IPS-18c (cell line): Measurements from ENCODE around the gene PTPRT.

Experiments
- H3K4me3 ChIP-seq: 2 replicates; pipeline ENCODE4 v1.7.0; 2013; ENCODE audit warnings: low read depth, mild to moderate bottlenecking, low read length, moderate library complexity; ENCODE audit not compliant: insufficient read depth
- H3K9me3 ChIP-seq: one replicate; pipeline ENCODE4 v1.6.1; 2013; ENCODE audit warnings: mild to moderate bottlenecking, low read length, moderate library complexity; ENCODE audit not compliant: control insufficient read depth, insufficient read depth

The PTPRT gene

DNA sequence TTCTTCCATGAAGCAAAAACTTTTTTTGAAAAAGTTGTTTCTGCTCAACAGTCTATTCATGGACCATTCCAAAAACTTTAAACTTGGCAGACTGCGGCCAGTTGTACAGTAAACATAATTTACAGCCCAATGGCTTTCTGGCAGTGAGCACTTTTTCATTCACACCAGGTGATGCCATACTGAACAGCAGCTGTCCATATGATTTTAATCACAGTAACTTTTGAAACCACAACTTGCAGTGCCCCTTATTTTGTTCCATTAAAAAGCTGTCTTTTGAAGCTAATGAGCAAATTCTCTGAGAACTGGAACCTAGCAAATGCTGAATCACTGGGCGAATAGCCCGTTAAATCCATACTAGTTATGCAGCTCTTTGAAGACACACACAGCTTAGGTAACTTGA lies 576.6 kb downstream of the PTPRT start:
- no peaks in the 10 kb centered on the region for H3K9me3 ChIP-seq
- H3K4me3 ChIP-seq, result no peak overlapping the region

DNA sequence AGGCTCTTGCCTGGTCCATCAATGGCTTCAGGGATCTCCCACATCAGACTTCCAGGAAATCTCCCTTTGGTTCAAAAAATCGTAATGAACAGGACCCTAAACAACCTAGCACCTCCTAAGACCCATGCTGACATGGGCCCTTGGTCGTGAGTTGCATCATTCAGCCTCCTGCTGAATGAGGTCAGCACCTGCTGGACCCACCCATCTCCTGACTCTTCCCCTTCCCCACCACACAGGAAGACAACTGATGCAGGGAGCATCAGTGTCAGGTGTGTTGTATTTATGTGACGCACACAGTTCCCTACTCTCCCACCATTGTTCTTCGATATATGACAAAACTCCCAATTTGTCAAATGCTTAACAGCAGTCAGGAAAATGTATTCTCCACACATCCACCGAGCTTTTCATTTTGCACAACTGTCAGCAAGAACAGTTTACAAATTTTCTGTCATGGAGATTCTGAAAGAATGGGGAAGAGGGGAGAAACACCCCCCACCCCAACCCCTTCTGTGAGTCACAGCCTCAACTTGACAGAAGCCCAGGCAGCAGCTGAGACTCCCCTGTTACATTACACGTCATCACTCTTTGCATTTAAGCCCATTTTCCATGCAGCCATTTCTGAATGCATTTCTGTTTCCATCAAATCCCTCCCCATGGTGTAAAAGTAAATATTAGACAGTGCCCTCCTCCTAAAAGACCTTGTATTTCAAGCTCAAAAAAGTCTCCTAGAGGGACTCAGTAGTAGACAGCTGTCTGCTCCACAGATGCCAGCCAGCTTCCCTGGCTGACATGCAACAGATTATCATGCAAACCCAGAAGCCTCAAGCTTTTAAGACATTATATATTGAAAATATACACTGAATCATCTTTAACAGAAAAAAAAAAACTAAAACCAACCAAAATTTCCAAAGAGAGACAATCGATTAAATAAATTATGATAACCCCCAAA lies 577.5 kb downstream of the PTPRT start:
- Histone ChIP-seq H3K4me3 (no peak overlapping the region), H3K9me3 (no peaks in the 10 kb centered on the region)

DNA sequence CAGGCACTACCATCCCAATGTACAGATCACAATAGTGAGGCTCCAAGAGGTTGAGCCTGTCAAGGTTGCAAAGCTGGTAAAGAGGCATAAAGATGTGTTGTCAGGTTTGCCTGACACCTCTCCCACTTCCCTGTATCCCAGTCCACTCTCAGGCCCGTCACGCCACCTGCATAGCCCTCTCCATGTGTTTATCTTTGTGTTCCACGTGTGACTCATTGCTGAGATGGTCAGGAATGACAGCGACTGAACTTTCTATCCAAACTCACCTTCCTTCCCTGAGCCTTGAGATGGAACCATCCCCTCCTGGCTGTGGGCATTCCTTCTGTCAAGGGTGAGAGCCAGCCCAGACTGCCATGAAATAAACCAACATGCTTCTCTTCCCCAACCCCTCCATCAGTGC lies 578.3 kb downstream of the PTPRT start:
- Histone ChIP-seq H3K9me3 (no peaks in the 10 kb centered on the region), H3K4me3 (no peak overlapping the region)

DNA sequence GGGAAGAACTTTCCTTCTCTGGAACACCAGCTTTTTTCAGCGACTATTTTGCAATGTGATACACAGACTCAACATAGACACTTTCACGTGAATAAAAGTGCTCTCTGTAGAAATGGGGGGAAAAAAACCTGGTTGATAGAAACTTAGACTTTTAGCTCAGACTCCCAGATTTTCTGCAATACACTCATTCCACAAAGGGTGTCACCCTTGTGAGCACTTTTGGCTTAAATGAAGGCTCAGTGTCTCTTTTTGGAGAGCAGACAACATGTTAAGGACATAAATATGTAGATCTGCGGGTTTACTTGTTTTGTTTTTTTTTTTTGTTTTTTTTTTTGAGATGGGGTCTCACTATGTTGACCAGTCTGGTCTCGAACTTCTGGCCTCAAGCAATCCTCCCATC lies 579.6 kb downstream of the PTPRT start:
- no peak overlapping the region for H3K4me3 ChIP-seq
- no peaks in the 10 kb centered on the region for H3K9me3 ChIP-seq

DNA sequence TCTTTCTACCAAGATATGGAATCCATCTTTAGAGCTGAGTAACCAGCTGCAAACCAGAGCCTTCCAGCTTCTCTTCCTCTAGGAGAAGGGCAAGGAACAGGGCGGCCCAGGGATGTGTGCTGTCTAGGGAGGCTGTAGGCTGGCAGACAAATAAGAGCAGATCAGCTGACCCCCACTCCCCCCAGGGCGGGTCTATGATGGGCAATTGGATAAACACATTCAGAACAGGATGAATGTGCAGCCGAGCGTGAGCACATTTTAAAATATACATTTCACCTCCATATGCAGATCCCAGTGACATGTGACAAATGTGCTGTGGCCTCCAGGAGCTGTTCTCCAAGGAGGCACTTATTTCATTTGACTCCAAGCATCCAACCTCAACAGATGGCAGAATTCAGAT lies 580.1 kb downstream of the PTPRT start:
- Histone ChIP-seq H3K4me3 (no peak overlapping the region), H3K9me3 (no peaks in the 10 kb centered on the region)

DNA sequence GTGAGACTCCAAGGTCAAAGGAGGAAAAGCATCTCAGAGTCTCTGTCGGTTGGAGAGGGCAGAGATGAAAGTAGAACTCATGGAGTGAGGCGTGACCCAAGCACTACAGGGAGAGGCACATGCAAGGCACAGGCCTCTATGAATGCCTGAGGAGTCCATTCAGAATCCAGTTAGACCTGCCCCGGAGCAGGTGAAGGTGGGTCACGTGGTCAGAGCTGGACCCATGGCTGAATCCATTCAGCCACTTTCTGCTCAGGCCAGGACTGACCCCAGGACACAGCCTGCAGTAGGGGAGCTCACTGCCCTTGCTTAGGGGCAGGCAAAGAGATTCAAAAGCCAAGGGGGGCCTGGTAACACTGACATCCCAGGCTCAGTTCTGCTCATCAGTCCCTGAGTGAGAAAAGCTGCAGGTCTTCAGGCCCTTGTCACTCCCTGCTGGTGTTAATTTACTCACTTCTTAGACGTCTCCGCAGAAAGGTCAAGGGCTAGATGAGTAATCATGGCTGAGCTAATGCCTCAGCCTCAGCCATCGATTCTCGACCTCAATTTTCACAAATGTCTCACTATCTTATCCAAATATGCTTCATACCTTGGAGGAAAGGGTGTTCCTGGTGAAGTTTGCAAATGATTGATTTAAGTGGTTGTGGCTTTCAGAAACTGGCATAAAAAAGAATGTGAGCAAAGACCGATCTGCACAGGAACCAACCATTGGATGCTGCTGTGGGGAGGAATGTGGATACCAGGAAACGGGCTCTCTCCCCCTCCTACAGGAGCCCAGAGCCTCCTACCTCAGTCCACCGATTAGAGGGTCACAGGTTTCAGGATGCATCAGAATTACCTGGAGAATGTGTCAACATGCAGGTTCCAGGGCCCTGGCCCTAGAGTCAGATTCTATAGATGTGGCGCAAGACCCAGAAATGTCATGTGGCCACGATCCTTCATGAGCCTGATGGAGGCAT lies 584.4 kb downstream of the PTPRT start:
- Histone ChIP-seq H3K4me3 (no peak overlapping the region), H3K9me3 (no peaks in the 10 kb centered on the region)

DNA sequence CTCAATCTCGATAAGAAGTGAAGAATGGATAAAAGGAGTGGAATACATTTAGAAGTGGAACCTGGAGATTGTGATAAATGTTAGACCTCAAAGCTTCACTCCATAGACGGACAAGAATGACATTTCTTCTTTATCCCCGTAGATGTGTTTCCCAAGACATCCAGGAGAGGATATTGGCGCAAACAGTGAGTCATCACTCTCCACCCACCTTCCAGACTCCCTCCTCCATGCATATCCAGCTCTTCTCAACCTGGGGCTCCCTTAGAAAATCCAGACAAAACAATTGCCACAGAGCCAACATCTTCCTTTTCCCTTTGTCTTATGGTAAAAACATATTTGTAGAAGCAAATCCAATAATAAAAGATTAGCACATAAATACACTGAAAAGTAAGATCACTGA lies 586.1 kb downstream of the PTPRT start:
- Histone ChIP-seq H3K4me3 (no peak overlapping the region), H3K9me3 (no peaks in the 10 kb centered on the region)

DNA sequence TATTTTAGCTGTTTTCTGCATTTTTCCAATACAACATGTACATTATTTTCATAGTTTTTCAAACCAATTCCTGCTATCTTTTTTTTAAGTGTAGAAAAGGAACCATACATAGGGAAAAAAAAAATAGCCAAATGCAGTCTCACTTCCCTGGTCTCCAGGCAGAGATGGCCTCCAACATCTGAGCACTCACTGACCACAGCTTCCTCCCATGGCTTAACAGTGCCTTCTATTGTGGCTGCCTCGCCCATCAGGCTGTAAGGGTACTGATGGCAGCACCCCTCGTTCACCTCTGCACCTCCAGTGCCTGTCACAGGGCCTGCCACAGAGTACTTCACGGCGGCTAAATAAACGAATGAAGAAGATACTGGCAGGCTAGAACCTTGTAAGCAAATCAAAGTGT lies 591.1 kb downstream of the PTPRT start:
- Histone ChIP-seq H3K4me3 (no peak overlapping the region), H3K9me3 (no peaks in the 10 kb centered on the region)

DNA sequence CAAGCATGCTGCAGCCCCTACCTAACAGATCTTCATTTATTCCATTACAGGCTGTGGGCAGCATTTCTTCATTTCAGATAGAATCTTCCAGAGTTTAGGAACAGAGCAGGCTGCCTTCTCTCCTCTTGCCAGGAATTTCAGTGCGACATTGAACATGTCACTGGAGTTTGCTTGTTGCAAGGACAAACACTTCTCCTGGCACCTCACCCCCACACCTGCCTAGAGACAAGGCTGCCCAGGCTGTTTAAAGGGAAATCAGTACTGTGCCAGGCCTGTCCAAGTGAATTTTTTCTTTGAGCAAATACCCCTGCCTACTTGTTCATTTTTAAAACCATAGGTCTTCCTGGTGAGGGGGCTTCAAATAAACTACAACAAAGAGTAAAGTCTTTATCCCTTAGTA lies 594.1 kb downstream of the PTPRT start:
- no peaks in the 10 kb centered on the region for H3K9me3 ChIP-seq
- no peak overlapping the region for H3K4me3 ChIP-seq

DNA sequence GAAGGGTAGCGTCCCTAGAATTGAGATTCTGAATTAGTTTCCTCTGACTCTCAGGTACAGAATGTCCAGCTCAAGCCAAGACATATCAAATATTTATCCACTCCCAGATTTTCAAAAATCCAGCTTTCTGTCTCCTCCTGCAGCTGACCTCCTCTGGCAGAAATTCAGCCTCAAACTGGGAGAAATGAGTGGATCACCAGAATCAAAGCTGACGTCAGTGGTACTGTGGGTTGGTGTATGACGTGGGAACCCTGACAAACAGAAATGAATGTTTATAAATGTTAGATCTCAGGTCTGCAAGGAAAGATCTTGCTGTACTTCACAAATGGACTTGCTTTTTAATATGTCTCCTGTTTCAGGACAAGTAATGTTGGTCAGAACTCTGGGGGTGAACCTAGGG lies 595.0 kb downstream of the PTPRT start:
- Histone ChIP-seq H3K9me3 (no peaks in the 10 kb centered on the region), H3K4me3 (no peak overlapping the region)

DNA sequence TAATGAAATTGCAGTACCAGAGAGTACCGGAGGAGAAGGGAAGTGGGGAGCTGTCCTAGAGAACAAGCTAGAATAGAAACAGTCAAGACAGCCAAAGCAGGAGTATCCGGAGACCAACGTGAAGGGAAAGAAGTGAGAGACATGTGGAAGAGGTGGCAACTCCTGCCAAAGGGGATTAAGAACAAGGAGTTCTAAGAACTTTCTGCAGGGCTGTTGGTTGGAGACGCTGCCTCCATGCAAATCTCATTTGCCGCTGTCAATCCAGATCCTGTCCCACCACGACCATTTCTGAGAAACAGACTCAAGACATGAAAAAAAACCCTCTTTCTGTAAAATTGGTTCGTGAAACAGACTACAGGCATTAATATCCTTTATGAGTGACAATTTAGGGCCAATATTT lies 595.7 kb downstream of the PTPRT start:
- Histone ChIP-seq H3K9me3 (no peaks in the 10 kb centered on the region), H3K4me3 (no peak overlapping the region)

DNA sequence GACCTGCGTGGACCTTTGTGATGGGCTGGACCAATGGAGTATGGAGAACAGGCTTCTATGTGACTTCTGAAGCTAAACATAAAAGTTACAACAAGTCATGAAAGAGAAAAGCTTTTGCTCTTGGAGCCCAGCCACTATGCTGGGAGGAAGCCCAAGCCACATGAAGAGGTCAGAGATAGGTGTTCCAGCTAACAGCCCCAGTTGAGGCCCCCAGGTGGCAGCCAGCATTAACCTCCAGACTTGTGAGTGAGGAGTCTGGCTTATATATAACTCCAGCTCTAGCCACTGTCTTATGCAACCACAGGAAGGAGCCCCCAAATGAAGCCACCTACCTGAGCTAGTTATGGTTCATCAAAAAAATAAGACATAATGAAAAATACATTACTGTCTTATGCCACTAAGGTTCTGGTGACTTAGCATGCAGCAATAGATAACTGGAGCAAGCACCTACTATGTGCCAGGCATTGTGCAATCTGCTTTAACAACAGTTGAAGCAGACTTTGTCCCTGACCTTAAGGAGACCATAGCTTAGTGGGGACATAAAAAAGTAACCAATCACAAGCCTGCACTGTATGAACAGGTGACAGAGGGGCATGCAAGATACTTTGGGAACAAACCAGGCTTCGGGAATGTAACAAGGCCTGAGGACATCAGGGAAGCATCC lies 599.6 kb downstream of the PTPRT start:
- no peak overlapping the region for H3K4me3 ChIP-seq
- H3K9me3 ChIP-seq, result no peaks in the 10 kb centered on the region

DNA sequence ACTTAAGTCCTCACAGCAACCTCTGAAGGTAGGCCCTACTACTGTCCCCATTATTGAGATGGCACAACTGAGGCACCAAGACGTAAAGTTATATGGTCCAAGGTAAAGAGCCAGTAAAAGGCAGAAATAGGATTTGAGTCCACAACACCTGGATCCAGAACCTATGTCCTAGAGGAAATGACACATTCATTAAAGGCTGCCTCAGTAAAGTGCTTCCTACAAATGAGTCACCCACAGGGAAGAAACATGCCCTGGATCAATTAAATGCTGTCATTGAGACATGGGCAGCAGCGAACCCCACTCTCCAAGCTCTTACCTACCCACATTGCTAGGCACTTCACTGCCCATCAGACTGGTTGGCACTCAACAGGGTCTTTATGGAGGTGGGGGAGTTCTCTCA lies 600.9 kb downstream of the PTPRT start:
- H3K9me3 ChIP-seq, result no peaks in the 10 kb centered on the region
- no peak overlapping the region for H3K4me3 ChIP-seq

DNA sequence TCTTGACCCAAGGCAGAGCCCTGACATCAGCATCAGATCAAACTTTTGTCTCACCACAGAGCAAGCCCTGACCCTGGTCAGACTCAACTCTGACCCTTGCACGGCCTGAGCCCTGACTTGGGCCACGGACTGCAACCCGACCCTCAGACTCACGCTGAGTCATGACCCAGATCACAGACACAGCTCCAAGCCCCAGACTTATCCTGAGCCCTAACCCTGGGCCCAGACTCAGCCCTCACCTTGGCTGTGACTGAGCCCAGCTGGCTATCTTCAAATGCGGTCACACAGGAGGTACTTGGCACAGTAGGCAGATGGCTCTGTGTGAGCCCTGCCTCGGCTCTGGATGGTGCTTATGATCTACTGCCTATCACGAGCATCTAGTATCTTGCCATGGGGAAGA lies 602.3 kb downstream of the PTPRT start:
- no peaks in the 10 kb centered on the region for H3K9me3 ChIP-seq
- H3K4me3 ChIP-seq, result no peak overlapping the region

DNA sequence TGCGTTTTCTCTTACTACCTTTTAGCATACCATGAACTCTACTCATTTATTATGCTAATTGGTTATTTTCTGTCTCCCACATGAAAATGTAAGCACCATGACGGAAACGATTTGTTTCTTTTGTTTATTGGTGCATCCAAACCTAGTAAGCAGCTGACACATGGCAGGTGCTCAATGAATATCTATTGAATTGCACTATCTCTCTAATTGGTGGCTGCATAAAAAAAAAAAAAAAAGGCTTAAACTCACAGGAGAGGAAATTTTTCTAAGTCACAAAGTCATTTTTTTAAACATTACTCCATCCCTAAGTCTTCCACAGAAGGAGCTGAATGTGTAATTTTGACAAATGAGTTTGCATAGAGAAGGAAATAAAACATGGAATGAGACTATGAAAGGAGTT lies 608.4 kb downstream of the PTPRT start:
- Histone ChIP-seq H3K4me3 (no peak overlapping the region), H3K9me3 (peaks cover 4% of the 10 kb centered on the region)

DNA sequence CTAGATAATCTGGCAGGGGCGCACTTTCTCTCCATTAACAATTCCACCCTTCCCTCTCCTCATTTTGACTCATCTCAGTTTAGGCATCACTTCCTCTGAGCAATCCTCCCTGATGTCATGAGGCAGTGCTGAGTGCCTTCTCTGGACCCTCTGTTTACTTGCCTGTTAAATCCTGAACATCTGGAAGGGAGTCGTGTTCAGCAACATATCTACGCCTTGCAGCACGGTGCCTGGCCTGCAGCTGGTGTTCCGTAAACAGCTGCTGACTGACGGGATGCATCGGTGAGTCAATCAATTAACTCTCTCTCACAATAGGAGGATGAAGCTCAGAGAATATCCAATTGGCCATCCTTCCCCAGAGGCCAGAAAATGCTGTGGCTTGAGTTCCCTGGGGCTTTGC lies 613.5 kb downstream of the PTPRT start:
- Histone ChIP-seq H3K4me3 (no peak overlapping the region), H3K9me3 (no peaks in the 10 kb centered on the region)

DNA sequence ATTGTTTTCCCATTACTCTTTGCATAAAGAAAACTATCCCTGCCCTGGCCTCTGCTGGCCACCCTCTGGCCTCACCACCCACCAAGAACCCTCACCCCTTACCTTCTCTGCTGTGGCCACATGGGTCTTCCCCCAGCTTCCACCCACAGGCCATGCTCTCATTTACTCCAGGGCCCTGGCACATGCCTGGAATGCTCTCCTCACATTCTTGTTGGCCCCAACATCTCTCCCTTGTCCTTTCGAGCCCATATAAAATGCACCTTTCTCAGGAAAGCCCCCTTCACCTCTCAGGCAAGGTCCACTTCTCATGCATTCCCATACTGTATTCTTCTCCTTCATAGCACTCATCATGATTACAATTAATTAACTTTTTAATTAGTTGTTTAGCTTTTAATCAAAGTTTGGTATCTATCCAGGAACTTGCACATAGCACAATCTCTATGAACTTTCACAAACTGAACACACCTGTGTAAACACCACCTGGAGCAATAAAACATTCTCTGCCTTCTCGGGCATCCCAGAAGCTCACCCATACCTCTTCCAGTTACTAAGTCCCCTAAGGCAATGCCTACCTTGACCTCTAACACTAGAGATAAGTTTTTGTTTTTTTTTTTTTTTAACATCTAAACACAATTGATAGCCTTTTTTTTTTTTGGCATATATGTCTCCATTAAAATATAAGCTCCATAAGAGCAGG lies 617.2 kb downstream of the PTPRT start:
- Histone ChIP-seq H3K9me3 (no peaks in the 10 kb centered on the region), H3K4me3 (no peak overlapping the region)
